Keratinocyte (primary cell): ENCODE measurements around the gene AGA. TPM values are rescaled to one million over a fixed set of nuclear protein-coding genes. Genes with fewer than 3 reads are reported as not detected.

ENCODE experiments used
- DNase-seq: peaks from one replicate; pipeline ENCODE4 v3.0.0-alpha.2; 2011; ENCODE audit warnings: low read depth, missing footprints, low spot score
- FAIRE-seq: peaks from 2 replicates; lab custom pipeline; 2011; peaks lifted over from hg19 to GRCh38; lab: Jason Lieb, UNC
- H2AFZ ChIP-seq: 2 replicates; pipeline ENCODE4 v1.6.0; 2012; ENCODE audit warnings: low read length, control low read depth, inconsistent platforms; ENCODE audit not compliant: control insufficient read depth
- H3K27ac ChIP-seq: 2 replicates; pipeline ENCODE4 v1.5.1; 2011; ENCODE audit warnings: low read length; ENCODE audit not compliant: control insufficient read depth, insufficient read depth
- H3K27me3 ChIP-seq: 3 replicates; pipeline ENCODE4 v1.6.0; 2011; ENCODE audit warnings: low read length; ENCODE audit not compliant: control insufficient read depth, insufficient read depth; ENCODE audit errors: extremely low read depth
- H3K36me3 ChIP-seq, 2 experiments: 2 replicates in 1 of 2; 3 replicates in 1 of 2; pipeline ENCODE4 v1.5.1; 2011; ENCODE audit warnings: low read length in 2 of 2, mild to moderate bottlenecking in 1 of 2; ENCODE audit not compliant: control insufficient read depth in 2 of 2, insufficient read depth in 2 of 2; ENCODE audit errors: extremely low read depth in 1 of 2
- H3K4me1 ChIP-seq: 3 replicates; pipeline ENCODE4 v1.5.1; 2011; ENCODE audit warnings: low read length; ENCODE audit not compliant: control insufficient read depth, insufficient read depth; ENCODE audit errors: extremely low read depth
- H3K4me2 ChIP-seq: 3 replicates; pipeline ENCODE4 v1.6.0; 2011; ENCODE audit warnings: low read depth, low read length; ENCODE audit not compliant: control insufficient read depth, insufficient read depth; ENCODE audit errors: extremely low read depth
- H3K4me3 ChIP-seq, 3 experiments: fragments of 200-600 bp in 1 of 3; sonication (generic) in 1 of 3; 2 replicates in 2 of 3; 3 replicates in 1 of 3; pipeline ENCODE4 v1.5.1; 2011 to 2016; ENCODE audit warnings: low read length in 3 of 3, mild to moderate bottlenecking in 3 of 3, control low read depth in 2 of 3, inconsistent platforms in 1 of 3, low read depth in 1 of 3, mixed read lengths in 1 of 3, mixed run types in 1 of 3, moderate library complexity in 1 of 3; ENCODE audit not compliant: control insufficient read depth in 2 of 3, insufficient read depth in 2 of 3; ENCODE audit errors: extremely low read depth in 1 of 3
- H3K79me2 ChIP-seq: 2 replicates; pipeline ENCODE4 v1.6.0; 2012; ENCODE audit warnings: low read length; ENCODE audit not compliant: control insufficient read depth, insufficient read depth
- H3K9ac ChIP-seq: 3 replicates; pipeline ENCODE4 v1.6.0; 2011; ENCODE audit warnings: low read length; ENCODE audit not compliant: control insufficient read depth, insufficient read depth; ENCODE audit errors: extremely low read depth
- H3K9me1 ChIP-seq: 3 replicates; pipeline ENCODE4 v1.6.0; 2011; ENCODE audit warnings: low read length; ENCODE audit not compliant: control insufficient read depth, insufficient read depth; ENCODE audit errors: extremely low read depth
- H3K9me3 ChIP-seq: 2 replicates; pipeline ENCODE4 v1.5.1; 2012; ENCODE audit warnings: low read depth, low read length; ENCODE audit not compliant: control insufficient read depth
- H4K20me1 ChIP-seq: 3 replicates; pipeline ENCODE4 v1.6.0; 2011; ENCODE audit warnings: low read length; ENCODE audit not compliant: control insufficient read depth, insufficient read depth; ENCODE audit errors: extremely low read depth
- EZH2 ChIP-seq: IDR thresholded peaks from one replicate; pipeline ENCODE4 v1.6.1; 2012; ENCODE audit warnings: inconsistent platforms, mild to moderate bottlenecking, low read length, moderate library complexity
- dilution Hi-C: fragments of 300-500 bp; cut with MboI; formaldehyde crosslinking; loops from one replicate; pipeline ENCODE4 v1.7.0; 2020; ENCODE audit warnings: low sequenced_read_pairs; ENCODE audit not compliant: extremely low pct_ligation_motif_present
- polyA plus RNA-seq, 5 experiments: library from polyadenylated mRNA; depleted of rRNA in 3 of 5; stranded (reverse) in 3 of 5; stranded (forward) in 1 of 5; unstranded in 1 of 5; fragments of >200 nt; gene quantifications; 1 replicate in 1 of 5; 2 replicates in 3 of 5; 3 replicates in 1 of 5; pipeline versions ENCODE4 v1.2.1 to v1.2.3, GENCODE V29; 2011 to 2012; ENCODE audit warnings: missing spikeins in 2 of 5, low read depth in 1 of 5, low replicate concordance in 1 of 5
- TF ChIP-seq, protein P1 (sequence below), 3 experiments: IDR thresholded peaks in 1 of 3; conservative IDR thresholded peaks in 1 of 3; optimal IDR thresholded peaks in 1 of 3; 2 replicates in 2 of 3; 3 replicates in 1 of 3; pipeline versions ENCODE3 to v1.5.1; 2011; ENCODE audit warnings: low read length in 3 of 3, mild to moderate bottlenecking in 3 of 3, moderate library complexity in 2 of 3, control low read depth in 1 of 3, inconsistent platforms in 1 of 3; ENCODE audit not compliant: insufficient read depth in 2 of 3; ENCODE audit errors: extremely low read depth in 1 of 3

AGA gene
- polyA plus RNA-seq, 1 donor (not counting 4 experiments of a cell fraction or from before 2014, with no cell fraction given), result 16.7 TPM

DNA sequence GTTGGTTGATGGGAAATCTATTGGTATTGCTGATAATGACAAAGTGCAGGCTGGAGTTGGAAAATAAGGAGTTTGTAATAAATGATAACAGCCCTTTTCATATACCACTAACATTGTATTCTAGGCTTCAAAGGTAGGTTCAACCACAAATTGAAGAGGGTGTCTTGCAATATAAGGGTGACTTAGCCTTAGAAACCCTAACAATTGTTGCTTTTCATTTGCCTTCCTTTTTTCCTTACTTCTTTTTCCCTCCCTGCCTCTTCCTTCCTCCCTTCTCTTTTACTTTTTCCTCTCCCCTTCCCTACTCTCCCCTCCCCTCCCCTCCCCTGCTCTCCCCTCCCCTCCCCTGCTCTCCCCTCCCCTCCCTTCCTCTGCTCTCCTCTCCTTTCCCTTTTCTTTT, 10.9 kb upstream of the AGA start:
- Histone ChIP-seq H3K4me1 (no peaks in the 10 kb centered on the region), H4K20me1 (no peaks in the 10 kb centered on the region), H3K27me3 (no peaks in the 10 kb centered on the region), H3K9me3 (no peaks in the 10 kb centered on the region), H3K4me3 (no peak overlapping the region), H3K4me2 (no peak overlapping the region), H2AFZ (no peak overlapping the region), H3K27ac (no peak overlapping the region), H3K36me3 (no peaks in the 10 kb centered on the region), H3K9ac (no peak overlapping the region), H3K79me2 (no peaks in the 10 kb centered on the region), H3K9me1 (no peaks in the 10 kb centered on the region)
- no peak for TF ChIP-seq EZH2
- TF ChIP-seq, protein P1, sequence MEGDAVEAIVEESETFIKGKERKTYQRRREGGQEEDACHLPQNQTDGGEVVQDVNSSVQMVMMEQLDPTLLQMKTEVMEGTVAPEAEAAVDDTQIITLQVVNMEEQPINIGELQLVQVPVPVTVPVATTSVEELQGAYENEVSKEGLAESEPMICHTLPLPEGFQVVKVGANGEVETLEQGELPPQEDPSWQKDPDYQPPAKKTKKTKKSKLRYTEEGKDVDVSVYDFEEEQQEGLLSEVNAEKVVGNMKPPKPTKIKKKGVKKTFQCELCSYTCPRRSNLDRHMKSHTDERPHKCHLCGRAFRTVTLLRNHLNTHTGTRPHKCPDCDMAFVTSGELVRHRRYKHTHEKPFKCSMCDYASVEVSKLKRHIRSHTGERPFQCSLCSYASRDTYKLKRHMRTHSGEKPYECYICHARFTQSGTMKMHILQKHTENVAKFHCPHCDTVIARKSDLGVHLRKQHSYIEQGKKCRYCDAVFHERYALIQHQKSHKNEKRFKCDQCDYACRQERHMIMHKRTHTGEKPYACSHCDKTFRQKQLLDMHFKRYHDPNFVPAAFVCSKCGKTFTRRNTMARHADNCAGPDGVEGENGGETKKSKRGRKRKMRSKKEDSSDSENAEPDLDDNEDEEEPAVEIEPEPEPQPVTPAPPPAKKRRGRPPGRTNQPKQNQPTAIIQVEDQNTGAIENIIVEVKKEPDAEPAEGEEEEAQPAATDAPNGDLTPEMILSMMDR (optimal IDR thresholded peaks at IDR 0.05 in 1 of 3, IDR thresholded peaks at IDR 0.05 in 1 of 3, conservative IDR thresholded peaks at IDR 0.05 in 1 of 3; ENCODE audit: extremely low read depth in 1 of 3, insufficient read depth in 2 of 3, low read length in 3 of 3), result no peak
- FAIRE-seq (no peak), DNase-seq (no peak)
- dilution Hi-C loops, result no loop called here

GRCh38 chr4:177451108-177451500, 8.9 kb upstream of the AGA start:
- dilution Hi-C loops, result no loop called here
- DNase-seq, result no peak
- Histone ChIP-seq H3K79me2 (no peaks in the 10 kb centered on the region), H4K20me1 (no peaks in the 10 kb centered on the region), H3K9me1 (no peaks in the 10 kb centered on the region), H3K36me3 (no peaks in the 10 kb centered on the region), H3K9me3 (no peaks in the 10 kb centered on the region), H2AFZ (no peak overlapping the region), H3K4me2 (no peak overlapping the region), H3K9ac (no peak overlapping the region), H3K4me1 (no peaks in the 10 kb centered on the region), H3K27ac (no peak overlapping the region), H3K27me3 (no peaks in the 10 kb centered on the region), H3K4me3 (no peak overlapping the region)
- FAIRE-seq, result no peak
- no peak for TF ChIP-seq EZH2
- TF ChIP-seq, protein P1 (optimal IDR thresholded peaks at IDR 0.05 in 1 of 3, IDR thresholded peaks at IDR 0.05 in 1 of 3, conservative IDR thresholded peaks at IDR 0.05 in 1 of 3; ENCODE audit: extremely low read depth in 1 of 3, insufficient read depth in 2 of 3, low read length in 3 of 3), result no peak
